SK-N-SH (cell line): ENCODE results near the gene MGAT4A. TPM values are rescaled to one million over a fixed set of nuclear protein-coding genes. Genes with fewer than 3 reads are reported as not detected.

ENCODE experiments used
- CTCF ChIA-PET: fragments of 300-600, 350-600 bp; formaldehyde crosslinking; extraction: SDS; loops from one replicate; lab custom pipeline; 2021; lab: Yijun Ruan, JAX
- POLR2A ChIA-PET: fragments of 350-600 bp; sonication (Branson Sonifier 250); formaldehyde crosslinking; extraction: SDS; loops from one replicate; lab custom pipeline; 2020; ENCODE audit warnings: antibody characterized with exemption, inconsistent platforms; lab: Yijun Ruan, JAX
- DNase-seq: peaks from one replicate; pipeline ENCODE4 v3.0.0; 2012
- H2AFZ ChIP-seq: fragments of 200-600 bp; sonication (generic); 2 replicates; pipeline ENCODE4 v1.8.1; 2016; ENCODE audit warnings: antibody characterized with exemption, mild to moderate bottlenecking, low read depth
- H3F3A ChIP-seq: fragments of 200-600 bp; sonication (generic); replicated peaks from 2 replicates; pipeline ENCODE3; 2016; ENCODE audit warnings: antibody characterized with exemption, mild to moderate bottlenecking; ENCODE audit not compliant: insufficient read depth
- H3K27ac ChIP-seq, 2 experiments: fragments of 200-500 bp in 1 of 2; fragments of 200-600 bp in 1 of 2; sonication (Bioruptor generic) in 1 of 2; sonication (generic), shearing (Covaris generic) in 1 of 2; 2 replicates each; pipeline versions ENCODE4 v1.5.1 to v1.6.1; 2014 to 2016; ENCODE audit warnings: low read depth in 2 of 2, inconsistent platforms in 1 of 2, low read length in 1 of 2, mild to moderate bottlenecking in 1 of 2, mixed read lengths in 1 of 2
- H3K27me3 ChIP-seq: fragments of 200-600 bp; sonication (generic), shearing (Covaris generic); 2 replicates; pipeline ENCODE4 v1.6.1; 2016; ENCODE audit warnings: mixed run types; ENCODE audit not compliant: insufficient read depth
- H3K36me3 ChIP-seq, 2 experiments: fragments of 200-500 bp in 1 of 2; fragments of 200-600 bp in 1 of 2; sonication (Bioruptor generic) in 1 of 2; sonication (generic) in 1 of 2; replicated peaks in 1 of 2; 2 replicates each; pipeline versions ENCODE3 to v1.5.1; 2014 to 2016; ENCODE audit warnings: low read length in 1 of 2, mild to moderate bottlenecking in 1 of 2; ENCODE audit not compliant: insufficient read depth in 2 of 2, control insufficient read depth in 1 of 2
- H3K4me1 ChIP-seq, 2 experiments: fragments of 200-500 bp in 1 of 2; fragments of 200-600 bp in 1 of 2; sonication (Bioruptor generic) in 1 of 2; sonication (generic), shearing (Covaris generic) in 1 of 2; 2 replicates each; pipeline versions ENCODE4 v1.5.1 to v1.6.1; 2014 to 2016; ENCODE audit warnings: low read depth in 1 of 2, low read length in 1 of 2, mixed run types in 1 of 2; ENCODE audit not compliant: insufficient read depth in 2 of 2, control insufficient read depth in 1 of 2
- H3K4me2 ChIP-seq: fragments of 200-600 bp; sonication (generic), shearing (Covaris generic); 2 replicates; pipeline ENCODE4 v1.6.1; 2017; ENCODE audit warnings: mixed run types
- H3K4me3 ChIP-seq, 2 experiments: fragments of 200-500 bp in 1 of 2; fragments of 200-600 bp in 1 of 2; sonication (Bioruptor generic) in 1 of 2; sonication (generic), shearing (Covaris generic) in 1 of 2; 2 replicates each; pipeline versions ENCODE4 v1.5.1 to v1.8.1; 2014 to 2016; ENCODE audit warnings: low read depth in 2 of 2, inconsistent platforms in 1 of 2, low read length in 1 of 2, mild to moderate bottlenecking in 1 of 2, mixed read lengths in 1 of 2, moderate library complexity in 1 of 2
- H3K79me2 ChIP-seq: fragments of 200-600 bp; sonication (generic); 2 replicates; pipeline ENCODE4 v1.8.1; 2017; ENCODE audit warnings: mild to moderate bottlenecking; ENCODE audit not compliant: insufficient read depth
- H3K9ac ChIP-seq: fragments of 200-600 bp; sonication (generic); 2 replicates; pipeline ENCODE4 v1.6.1; 2017; ENCODE audit warnings: mixed run types
- H3K9me2 ChIP-seq: fragments of 200-600 bp; sonication (generic); 2 replicates; pipeline ENCODE4 v1.6.1; 2017; ENCODE audit warnings: mixed run types
- H3K9me3 ChIP-seq: fragments of 200-600 bp; sonication (generic); 2 replicates; pipeline ENCODE4 v1.6.1; 2017; ENCODE audit warnings: mixed run types, mild to moderate bottlenecking, moderate library complexity
- H4K20me1 ChIP-seq: fragments of 200-600 bp; sonication (generic); 2 replicates; pipeline ENCODE4 v1.6.1; 2017; ENCODE audit warnings: mild to moderate bottlenecking, mixed run types; ENCODE audit not compliant: insufficient read depth
- CHD2 ChIP-seq: fragments of 150-350 bp; IDR thresholded peaks from 2 replicates; pipeline ENCODE4 v1.6.1; 2018; ENCODE audit warnings: low read length; ENCODE audit not compliant: partially characterized antibody
- ELF1 ChIP-seq: IDR thresholded peaks from 2 replicates; pipeline ENCODE4 v1.4.0; 2012
- EP300 ChIP-seq, 2 experiments: IDR thresholded peaks; 2 replicates each; pipeline versions ENCODE4 v1.4.0 to v1.6.1; 2012; ENCODE audit warnings: borderline replicate concordance in 1 of 2, low read depth in 1 of 2, low read length in 1 of 2
- FOSL2 ChIP-seq: IDR thresholded peaks from 2 replicates; pipeline ENCODE4 v1.4.0; 2012; ENCODE audit warnings: low read depth, mild to moderate bottlenecking, moderate library complexity, borderline replicate concordance
- GABPA ChIP-seq: IDR thresholded peaks from 2 replicates; pipeline ENCODE4 v1.4.0; 2012; ENCODE audit warnings: low read depth, mild to moderate bottlenecking
- JUND ChIP-seq: IDR thresholded peaks from 2 replicates; pipeline ENCODE4 v1.4.0; 2012
- MAX ChIP-seq: IDR thresholded peaks from 2 replicates; pipeline ENCODE4 v1.4.0; 2012; ENCODE audit warnings: low read depth
- NFIC ChIP-seq: IDR thresholded peaks from 2 replicates; pipeline ENCODE4 v1.4.0; 2012; ENCODE audit warnings: borderline replicate concordance
- PBX3 ChIP-seq: IDR thresholded peaks from 2 replicates; pipeline ENCODE4; 2012
- POLR2AphosphoS5 ChIP-seq: IDR thresholded peaks from 2 replicates; pipeline ENCODE4 v1.6.1; 2012; ENCODE audit warnings: low read depth, low read length
- REST ChIP-seq: IDR thresholded peaks from 2 replicates; pipeline ENCODE4 v1.6.1; 2012; ENCODE audit warnings: mild to moderate bottlenecking, low read depth, low read length, moderate library complexity
- USF2 ChIP-seq: fragments of 150-350 bp; IDR thresholded peaks from 2 replicates; pipeline ENCODE4 v1.6.1; 2017; ENCODE audit warnings: antibody characterized with exemption, low read length, low read depth, borderline replicate concordance
- YY1 ChIP-seq: IDR thresholded peaks from 2 replicates; pipeline ENCODE4 v1.4.0; 2012; ENCODE audit warnings: low read depth, mild to moderate bottlenecking
- ZBTB33 ChIP-seq: IDR thresholded peaks from 2 replicates; pipeline ENCODE4 v1.4.0; 2012; ENCODE audit warnings: low read depth, borderline replicate concordance
- WGBS: methylation state at CpG from one replicate; pipeline ENCODE4 v1.1.6; 2017; ENCODE audit warnings: low lambda C conversion rate; 5-methylcytosine and 5-hydroxymethylcytosine counted together
- polyA plus RNA-seq, 3 experiments: library from polyadenylated mRNA; depleted of rRNA; stranded (reverse); fragments of >200 nt; gene quantifications; 2 replicates each; pipeline ENCODE4 v1.2.3, GENCODE V29; 2012

MGAT4A gene
- polyA plus RNA-seq, 1 of the 3 experiments (the other 2 are of a cell fraction), result 0.07 TPM

GRCh38 chr2:98576666-98577312 is 154.1 kb downstream of the MGAT4A start (continued):
- TF ChIP-seq ZBTB33 (no peak), FOSL2 (no peak), EP300 (IDR thresholded peaks at IDR 0.05; ENCODE audit: borderline replicate concordance in 1 of 2, low read depth in 1 of 2, low read length in 1 of 2) (no peak), USF2 (no peak), MAX (no peak)

GRCh38 chr2:98573426-98573825 is 157.5 kb downstream of the MGAT4A start:
- CTCF ChIA-PET, result interaction anchor here (0.7 kb wide), 1 partner anchor 14 kb away, joined by 3 read pairs; no protein-coding TSS in a partner anchor
- 96% methylated on average over 8 of the region's 13 CpGs for WGBS

More at GRCh38 chr2:98573426-98573825, 157.5 kb downstream of the MGAT4A start:
- no peaks in the 10 kb centered on the region for H3K79me2 ChIP-seq
- no peaks in the 10 kb centered on the region for H3K27me3 ChIP-seq
- no peaks in the 10 kb centered on the region for H3K9me2 ChIP-seq
- H3K4me3 ChIP-seq, result no peak overlapping the region
- no peak for DNase-seq
- TF ChIP-seq USF2, result no peak
- TF ChIP-seq NFIC, result no peak
- TF ChIP-seq POLR2AphosphoS5, result no peak
- no peak for TF ChIP-seq CHD2
- no peak for TF ChIP-seq EP300 (IDR thresholded peaks at IDR 0.05; ENCODE audit: borderline replicate concordance in 1 of 2, low read depth in 1 of 2, low read length in 1 of 2)
- no peak for TF ChIP-seq YY1
- no peak for TF ChIP-seq ELF1
- TF ChIP-seq REST, result no peak
- no peak for TF ChIP-seq GABPA
- TF ChIP-seq JUND, result no peak
- no peak for TF ChIP-seq PBX3
- no peaks in the 10 kb centered on the region for H3F3A ChIP-seq
- no peak overlapping the region for H2AFZ ChIP-seq
- H3K4me2 ChIP-seq, result no peak overlapping the region
- H3K4me1 ChIP-seq, result peaks cover 0 to 2% of the 10 kb centered on the region in 2 experiments; a peak in 1 of 4 replicates
- peaks cover 0 to 33% of the 10 kb centered on the region in 2 experiments for H3K36me3 ChIP-seq
- no peak overlapping the region for H3K27ac ChIP-seq
- POLR2A ChIA-PET, result no interaction called here
- no peaks in the 10 kb centered on the region for H4K20me1 ChIP-seq
- H3K9ac ChIP-seq, result no peak overlapping the region
- H3K9me3 ChIP-seq, result no peaks in the 10 kb centered on the region
